ENCODE results near the gene EID2.
A peak's percentile ranks its signal among the peaks of the same experiment; 100 is the strongest.

The EID2 gene

DNA sequence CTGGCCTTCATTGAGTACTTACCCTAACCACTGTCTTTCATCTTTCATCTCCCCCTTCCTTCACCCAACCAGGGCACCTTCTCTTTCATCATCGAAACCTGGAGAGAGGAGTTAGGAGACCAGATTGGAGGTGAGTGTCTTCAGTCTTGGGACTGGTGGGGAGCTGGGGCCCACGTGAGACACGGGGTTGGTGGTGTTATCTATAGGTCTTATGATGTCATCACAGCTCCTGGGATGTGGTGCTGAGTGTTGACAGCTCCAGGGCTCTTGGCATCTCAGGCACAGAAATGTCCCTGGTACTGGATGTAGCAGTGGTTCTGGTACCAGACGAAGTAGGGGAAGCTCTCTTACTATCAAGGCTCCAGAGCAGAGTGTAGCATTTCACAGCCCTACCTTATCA is 39.4 kb downstream of the EID2 start:
- ATAC-seq: no peak

DNA sequence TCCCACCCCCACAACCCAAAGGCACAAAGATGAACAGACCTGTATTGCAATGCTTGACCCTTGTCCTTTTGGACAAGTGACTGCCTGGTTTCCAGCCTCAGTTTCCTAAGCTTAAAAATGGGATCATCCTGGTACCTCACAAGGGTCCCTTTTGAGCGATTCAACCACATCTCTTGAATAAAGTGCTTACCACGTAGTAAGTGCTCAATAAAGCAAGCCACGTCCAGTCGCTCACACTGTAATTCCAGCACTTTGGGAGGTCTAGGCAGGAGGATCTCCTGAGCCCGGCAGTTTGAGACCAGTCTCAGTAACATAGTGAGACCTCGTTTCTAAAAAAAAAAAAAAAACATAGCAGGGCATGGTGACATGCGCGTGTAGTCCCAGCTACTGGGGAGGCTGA is 40.0 kb downstream of the EID2 start:
- ATAC-seq: no peak

DNA sequence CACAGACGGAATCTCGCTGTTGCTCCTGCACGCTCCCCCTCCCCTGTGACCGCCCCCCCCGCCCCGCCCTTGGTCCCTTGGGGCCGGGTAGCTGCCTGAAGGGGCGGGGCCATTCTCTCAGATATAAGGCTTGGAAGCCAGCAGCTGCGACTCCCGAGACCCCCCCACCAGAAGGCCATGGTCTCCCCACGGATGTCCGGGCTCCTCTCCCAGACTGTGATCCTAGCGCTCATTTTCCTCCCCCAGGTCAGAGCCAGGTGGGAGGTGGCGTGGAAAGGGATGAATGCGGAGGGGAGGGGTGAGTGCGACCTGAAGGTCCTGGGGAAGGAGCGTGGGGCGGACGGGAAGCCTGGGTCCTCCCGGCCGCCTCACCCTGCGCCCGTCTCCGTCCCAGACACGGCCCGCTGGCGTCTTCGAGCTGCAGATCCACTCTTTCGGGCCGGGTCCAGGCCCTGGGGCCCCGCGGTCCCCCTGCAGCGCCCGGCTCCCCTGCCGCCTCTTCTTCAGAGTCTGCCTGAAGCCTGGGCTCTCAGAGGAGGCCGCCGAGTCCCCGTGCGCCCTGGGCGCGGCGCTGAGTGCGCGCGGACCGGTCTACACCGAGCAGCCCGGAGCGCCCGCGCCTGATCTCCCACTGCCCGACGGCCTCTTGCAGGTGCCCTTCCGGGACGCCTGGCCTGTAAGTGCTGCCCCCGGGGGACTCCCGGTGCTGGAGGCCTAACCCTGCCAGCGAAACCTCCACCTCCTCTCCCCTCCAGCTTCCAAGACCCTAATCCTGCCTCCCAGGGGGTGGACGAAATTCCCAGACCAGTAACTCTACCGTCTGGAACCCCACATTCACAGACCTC is 40.9 kb downstream of the EID2 start, which contains the start of gene DLL3:
TSS of gene DLL3 (plus strand) at position 150 of the 845 bp plus-strand sequence. CDS start at position 178, 28 bp downstream.
- peak in 1 of 2 donors; percentile 23 for ATAC-seq

DNA sequence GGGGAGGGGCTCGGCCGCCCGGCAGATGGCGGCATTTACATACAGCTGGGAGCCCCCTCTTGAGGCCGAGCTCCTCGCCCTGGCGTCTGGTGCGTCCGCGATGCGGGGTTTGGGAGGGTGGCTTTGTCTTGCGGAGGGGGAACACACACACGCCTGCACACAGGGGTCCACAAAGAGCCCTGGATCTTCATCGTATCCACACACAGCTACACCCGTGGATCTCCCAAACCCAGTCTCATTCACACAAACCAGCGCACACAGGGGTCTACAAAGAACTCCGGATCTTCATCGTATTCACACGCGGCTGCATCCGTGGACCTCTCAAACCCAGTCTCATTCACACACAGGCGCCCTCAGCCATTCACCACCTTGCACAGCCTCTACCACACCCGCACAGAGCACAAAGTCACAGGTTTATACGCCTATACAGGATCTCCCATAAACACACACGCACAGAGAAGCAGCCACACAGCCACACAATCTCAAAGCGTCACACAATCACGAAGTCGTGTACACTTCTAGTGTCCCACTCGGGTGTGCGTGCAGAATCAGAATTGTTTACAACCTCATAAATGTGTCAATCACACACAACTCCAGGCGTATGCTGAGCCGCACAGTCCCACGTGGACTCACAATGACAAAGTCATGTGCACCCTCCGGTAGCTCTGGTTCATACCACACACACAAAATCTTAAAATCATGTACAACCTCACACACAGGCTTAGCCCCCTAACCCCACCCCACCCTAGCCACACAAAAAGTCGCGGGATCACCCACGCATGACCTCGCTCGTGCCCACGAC is 41.8 kb downstream of the EID2 start:
- ATAC-seq: peak; percentile 16 to 42

DNA sequence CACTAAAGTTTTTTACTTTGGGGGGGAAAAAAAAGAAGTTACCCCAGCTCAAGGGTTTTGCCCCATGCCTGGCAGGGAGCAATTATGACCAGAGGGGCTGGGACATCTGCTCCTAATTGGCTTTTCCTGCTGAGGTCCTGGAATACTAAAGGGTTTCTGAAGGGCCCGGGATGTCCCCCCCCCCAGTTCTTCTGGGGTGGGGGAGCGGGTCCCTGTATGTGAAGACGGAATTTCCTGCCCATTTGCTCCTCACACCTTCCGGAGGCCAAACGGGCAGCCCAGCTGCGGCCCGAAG is 42.3 kb downstream of the EID2 start:
- ATAC-seq: no peak

DNA sequence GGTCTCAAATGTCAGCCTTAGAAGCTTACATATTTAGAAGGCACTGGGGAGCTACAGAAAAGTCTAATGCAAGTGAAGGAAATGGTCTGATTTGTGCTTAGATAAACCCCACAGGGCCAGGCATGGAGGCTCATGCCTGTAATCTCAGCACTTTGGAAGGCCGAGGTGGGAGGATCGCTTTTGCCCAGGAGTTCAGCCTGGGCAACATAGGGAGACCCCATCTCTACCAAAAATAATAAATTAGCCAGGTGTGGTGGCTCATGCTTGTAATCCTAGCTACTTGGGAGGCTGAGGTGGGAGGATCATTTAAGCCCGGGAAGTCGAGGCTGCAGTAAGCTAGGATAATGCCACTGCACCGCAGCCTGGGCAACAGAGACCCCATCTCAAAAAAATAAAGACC is 43.9 kb downstream of the EID2 start:
- ATAC-seq: no peak

DNA sequence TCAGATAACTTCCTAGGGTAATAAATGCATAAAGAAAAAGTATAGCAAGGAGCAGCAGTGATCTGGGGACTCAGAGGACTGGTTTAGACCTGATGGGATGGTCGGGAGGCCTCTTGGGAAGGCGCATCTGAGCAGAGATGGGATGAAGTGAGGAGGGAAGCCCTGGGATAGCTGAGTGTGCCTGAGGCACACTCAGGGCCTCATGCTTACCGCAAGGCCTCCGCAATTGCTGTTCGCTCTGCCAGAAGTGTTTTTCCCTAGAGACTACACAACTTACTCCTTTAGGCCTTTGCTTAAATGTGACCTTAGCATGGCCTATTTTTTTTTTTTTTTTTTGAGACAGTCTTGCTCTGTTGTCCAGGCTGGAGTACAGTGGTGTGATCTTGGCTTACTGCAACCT is 45.3 kb downstream of the EID2 start:
- no peak for ATAC-seq

DNA sequence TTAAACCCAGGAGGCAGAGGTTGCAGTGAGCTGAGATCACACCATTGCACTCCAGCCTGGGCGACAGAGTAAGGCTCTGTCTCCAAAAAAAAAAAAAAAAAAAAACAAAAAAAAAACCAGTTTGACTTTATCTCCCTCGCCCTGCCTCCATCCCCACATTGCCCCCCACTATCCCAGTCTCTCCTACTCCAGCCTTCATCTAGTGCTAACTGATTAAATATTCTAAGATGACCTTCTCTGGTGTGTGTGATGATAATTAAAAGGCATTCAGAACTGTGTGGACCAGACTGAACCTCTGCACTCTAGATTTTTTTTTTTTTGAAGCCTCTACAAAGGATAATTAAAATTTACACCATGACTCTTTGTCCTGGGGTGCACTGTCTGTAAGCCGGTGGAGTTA is 47.2 kb downstream of the EID2 start:
- ATAC-seq: no peak

DNA sequence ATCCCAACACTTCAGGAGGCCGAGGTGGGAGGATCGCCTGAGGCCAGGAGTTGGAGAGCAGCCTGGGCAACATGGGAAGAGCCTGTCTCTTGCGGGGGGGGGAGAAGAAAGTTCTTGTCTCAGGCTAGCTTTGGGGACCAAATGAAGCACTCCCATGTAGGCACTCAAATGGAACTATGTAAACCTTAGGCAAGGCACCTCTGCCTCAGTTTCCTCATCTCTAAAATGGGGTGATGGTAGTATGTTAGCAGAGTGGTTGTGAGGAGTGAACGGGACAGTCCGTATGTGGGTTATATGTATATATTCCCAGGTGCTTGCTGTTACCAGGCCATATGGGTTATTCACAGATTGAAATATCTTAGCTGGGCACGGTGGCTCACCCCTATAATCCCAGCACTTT is 47.7 kb downstream of the EID2 start:
- no peak for ATAC-seq

DNA sequence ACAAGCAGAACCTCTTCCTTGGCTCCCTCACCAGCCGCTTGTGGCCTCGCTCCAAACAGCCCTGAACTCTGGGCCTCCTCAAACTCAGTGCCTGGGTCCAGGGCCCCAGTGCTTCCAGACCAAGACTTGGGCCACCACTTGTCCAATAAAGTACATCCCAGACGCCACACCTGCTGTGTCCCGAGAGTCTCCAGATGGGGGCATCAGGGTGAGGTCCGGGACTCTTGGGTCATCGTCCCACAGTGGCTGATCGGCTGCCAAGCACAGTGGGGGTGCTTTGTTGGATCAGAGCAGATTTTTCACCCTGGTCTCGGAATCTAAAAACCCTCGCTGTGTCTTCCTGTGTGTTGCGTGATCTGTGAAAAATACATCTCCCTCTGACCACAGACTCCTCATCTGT is 50.2 kb downstream of the EID2 start:
- ATAC-seq: no peak
